DOHH2 (cell line): ENCODE data around the gene STRN.

ENCODE experiments used
- EZH2phosphoT487 ChIP-seq: fragments of 200-600 bp; sonication (generic); IDR thresholded peaks from 2 replicates; pipeline ENCODE4 v1.6.1; 2017; ENCODE audit warnings: borderline replicate concordance, mild to moderate bottlenecking, antibody characterized with exemption, low read length, moderate library complexity, mixed read lengths
- TF ChIP-seq, protein P1 (sequence below): fragments of 200-600 bp; sonication (generic); IDR thresholded peaks from one replicate; pipeline ENCODE4 v1.5.1; 2014; ENCODE audit warnings: antibody characterized with exemption, mild to moderate bottlenecking, low read depth, low read length; ENCODE audit not compliant: poor library complexity, severe bottlenecking

DNA sequence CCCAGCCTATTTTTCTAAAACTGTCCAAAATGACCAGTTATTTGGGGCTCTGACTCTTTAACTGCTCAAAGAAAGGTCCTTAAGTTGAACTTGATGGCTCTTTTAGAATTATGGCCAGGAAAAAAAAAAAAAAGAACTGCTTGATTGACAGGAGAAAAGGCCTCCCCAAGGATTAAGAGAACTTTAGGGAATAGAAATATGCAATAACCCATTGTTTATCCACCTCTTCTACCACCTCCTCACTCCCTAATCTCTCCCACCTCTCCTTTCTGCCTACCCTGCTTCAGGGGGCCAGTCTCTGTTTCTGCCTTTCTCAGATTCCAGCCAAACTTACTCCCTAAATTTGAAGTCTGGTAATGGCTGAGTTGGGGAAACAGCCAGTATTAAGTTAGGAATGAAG lies 5.7 kb upstream of the STRN start:
- TF ChIP-seq, protein P1, sequence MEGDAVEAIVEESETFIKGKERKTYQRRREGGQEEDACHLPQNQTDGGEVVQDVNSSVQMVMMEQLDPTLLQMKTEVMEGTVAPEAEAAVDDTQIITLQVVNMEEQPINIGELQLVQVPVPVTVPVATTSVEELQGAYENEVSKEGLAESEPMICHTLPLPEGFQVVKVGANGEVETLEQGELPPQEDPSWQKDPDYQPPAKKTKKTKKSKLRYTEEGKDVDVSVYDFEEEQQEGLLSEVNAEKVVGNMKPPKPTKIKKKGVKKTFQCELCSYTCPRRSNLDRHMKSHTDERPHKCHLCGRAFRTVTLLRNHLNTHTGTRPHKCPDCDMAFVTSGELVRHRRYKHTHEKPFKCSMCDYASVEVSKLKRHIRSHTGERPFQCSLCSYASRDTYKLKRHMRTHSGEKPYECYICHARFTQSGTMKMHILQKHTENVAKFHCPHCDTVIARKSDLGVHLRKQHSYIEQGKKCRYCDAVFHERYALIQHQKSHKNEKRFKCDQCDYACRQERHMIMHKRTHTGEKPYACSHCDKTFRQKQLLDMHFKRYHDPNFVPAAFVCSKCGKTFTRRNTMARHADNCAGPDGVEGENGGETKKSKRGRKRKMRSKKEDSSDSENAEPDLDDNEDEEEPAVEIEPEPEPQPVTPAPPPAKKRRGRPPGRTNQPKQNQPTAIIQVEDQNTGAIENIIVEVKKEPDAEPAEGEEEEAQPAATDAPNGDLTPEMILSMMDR, result no peak
- TF ChIP-seq EZH2phosphoT487, result no peak
